ENCODE measurements around the gene TTLL1.
"Not testable (repeated sequence)": the region's sequence is repeated elsewhere in the genome, so short reads cannot be mapped to it uniquely, and the experiment has no call there.

The TTLL1 gene

DNA sequence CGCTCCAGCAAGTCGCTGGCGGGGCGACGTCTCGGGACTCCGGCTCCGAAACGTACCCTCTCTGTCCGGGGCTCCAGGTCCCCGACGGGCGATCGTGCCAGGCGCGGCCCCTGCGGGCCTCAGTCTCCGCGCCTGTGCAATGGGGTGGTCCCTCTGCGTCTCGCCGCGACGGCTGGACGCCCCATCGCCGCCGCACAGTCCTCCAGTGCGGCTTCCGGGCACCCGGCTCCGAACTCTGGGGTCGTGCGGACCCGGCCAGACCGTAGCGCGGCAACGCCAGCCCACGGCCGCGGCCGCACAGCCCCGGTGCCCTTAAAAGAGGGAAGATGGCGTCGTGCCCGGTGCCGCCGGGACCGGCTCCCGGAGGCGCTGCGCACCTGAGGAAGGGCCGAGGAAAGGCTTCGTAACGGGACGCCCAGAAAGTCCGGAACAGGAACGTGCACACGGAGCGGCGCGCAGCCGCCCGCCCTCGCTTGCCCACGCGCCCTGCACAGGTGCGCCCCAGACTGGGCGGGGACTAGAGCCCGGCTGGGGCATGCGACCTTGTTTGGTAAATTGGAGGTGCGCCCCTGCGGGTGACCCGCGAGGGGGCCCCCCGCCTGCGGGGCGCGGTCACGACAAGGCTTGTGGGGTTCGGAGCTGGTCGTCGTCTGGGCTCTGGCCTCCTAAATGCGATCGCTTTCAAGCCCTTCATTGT, 21.9 kb upstream of the TTLL1 start:
- Histone ChIP-seq H4K20me1 (peaks cover 6% of the 10 kb centered on the region; the same call in 1 of the 2 replicates), H3K9me3 (no peaks in the 10 kb centered on the region), H3K36me3 (no peaks in the 10 kb centered on the region), H3K27me3 (peaks cover 33% of the 10 kb centered on the region), H3K27ac (peak overlapping the region; percentile 63), H3K4me2 (peak overlapping the region; percentile 92), H3K4me3 (peak overlapping the region; percentile 75), H3K4me1 (peaks cover 75% of the 10 kb centered on the region), H3K9ac (peak overlapping the region; percentile 79)
- no peak for TF ChIP-seq Cebpa-rat (IDR thresholded peaks at IDR 0.05)

DNA sequence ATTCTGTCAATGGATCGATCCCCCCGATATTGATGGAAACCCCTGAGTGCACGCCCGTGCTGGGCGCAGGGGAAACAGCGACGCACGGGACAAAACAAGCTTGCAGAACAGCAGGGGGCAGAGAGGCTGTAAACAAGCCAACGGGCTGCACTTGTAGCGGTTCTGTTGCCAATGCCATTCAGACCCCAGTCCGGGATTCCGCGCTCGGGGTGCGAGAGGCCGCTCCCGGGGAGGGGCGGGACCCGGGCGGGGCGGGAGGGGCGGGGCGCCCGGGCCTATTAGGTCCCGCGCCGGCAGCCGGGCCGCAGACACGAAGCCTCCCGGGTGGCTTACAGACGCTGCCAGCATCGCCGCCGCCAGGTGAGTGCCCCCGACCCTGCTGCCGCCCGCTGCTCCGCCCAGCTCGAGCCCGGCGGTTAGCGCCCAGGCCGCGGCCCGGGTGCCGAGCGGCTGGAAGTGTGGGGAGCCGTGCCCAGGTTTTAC, 21.3 kb upstream of the TTLL1 start, which contains the start of gene BIK:
BIK (plus strand) TSS at position 307 of the 483 bp plus-strand sequence. CDS start 13,273 bp downstream, outside the sequence.
- no peak for TF ChIP-seq Cebpa-rat (IDR thresholded peaks at IDR 0.05)
- Histone ChIP-seq H3K4me1 (peaks cover 74% of the 10 kb centered on the region), H3K27ac (peak within 1 kb of the TSS; percentile 63), H3K9ac (peak within 1 kb of the TSS; percentile 79), H3K4me2 (peak within 1 kb of the TSS; percentile 92), H3K36me3 (no peaks in the 10 kb centered on the region), H3K4me3 (peak within 1 kb of the TSS; percentile 75), H3K9me3 (no peaks in the 10 kb centered on the region), H4K20me1 (peaks cover 6% of the 10 kb centered on the region; the same call in 1 of the 2 replicates), H3K27me3 (peaks cover 33% of the 10 kb centered on the region)

DNA sequence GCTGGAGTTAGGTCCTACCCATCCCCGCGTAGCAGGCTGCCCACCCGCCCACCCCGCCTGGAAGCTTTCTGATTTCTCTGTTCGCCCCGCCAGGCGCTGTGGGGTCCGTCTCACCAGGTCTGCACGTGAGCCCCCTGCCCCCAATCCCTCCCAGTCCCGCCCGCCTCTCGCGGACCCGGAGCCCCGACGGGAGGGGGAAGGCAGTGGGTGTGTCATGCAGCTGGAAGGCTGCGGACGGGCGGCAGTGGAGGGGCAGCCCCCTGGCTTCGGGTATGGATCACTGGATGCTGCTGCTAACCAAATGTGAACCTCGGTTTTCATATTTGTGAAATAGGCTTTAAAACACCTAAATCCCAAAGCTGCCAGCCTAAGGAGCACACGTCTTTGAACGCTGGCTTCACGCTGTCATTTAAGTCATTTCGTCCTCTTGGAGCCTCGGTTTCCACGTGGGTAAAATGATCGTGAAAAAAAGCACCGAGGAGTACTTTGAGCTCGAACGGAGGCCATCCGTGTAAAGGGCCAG, 20.8 kb upstream of the TTLL1 start:
- Histone ChIP-seq H3K4me1 (peaks cover 74% of the 10 kb centered on the region), H4K20me1 (peaks cover 6% of the 10 kb centered on the region; the same call in 1 of the 2 replicates), H3K27ac (no peak overlapping the region), H3K4me2 (peak overlapping the region; percentile 92), H3K9me3 (no peaks in the 10 kb centered on the region), H3K9ac (no peak overlapping the region), H3K27me3 (peaks cover 33% of the 10 kb centered on the region), H3K36me3 (no peaks in the 10 kb centered on the region), H3K4me3 (peak overlapping the region; percentile 75)
- no peak for TF ChIP-seq Cebpa-rat (IDR thresholded peaks at IDR 0.05)

DNA sequence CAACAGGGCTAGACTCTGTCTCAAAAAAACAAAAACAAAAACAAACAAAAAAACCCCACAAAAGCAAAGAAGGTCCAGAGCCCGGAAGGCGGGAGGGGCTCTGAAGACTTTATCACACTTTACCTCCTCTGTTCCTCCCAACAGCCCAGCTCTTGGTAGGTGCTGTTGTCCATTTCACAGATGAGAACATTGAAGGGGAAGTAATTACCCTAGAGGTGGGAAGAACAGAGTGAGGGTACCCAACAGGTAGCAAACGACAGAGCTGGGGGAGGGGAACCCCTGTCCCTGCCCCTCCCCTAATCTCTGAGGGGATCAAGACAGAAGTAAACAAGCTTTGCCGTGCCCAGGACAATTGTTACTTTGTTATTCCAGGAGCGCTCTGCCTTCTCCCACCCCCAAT, 20.3 kb upstream of the TTLL1 start:
- TF ChIP-seq Cebpa-rat (IDR thresholded peaks at IDR 0.05): no peak
- Histone ChIP-seq H3K36me3 (no peaks in the 10 kb centered on the region), H3K27me3 (peaks cover 33% of the 10 kb centered on the region), H3K9ac (no peak overlapping the region), H4K20me1 (peaks cover 6% of the 10 kb centered on the region; the same call in 1 of the 2 replicates), H3K27ac (no peak overlapping the region), H3K4me3 (no peak overlapping the region), H3K4me2 (no peak overlapping the region; the same call in 1 of the 2 replicates), H3K9me3 (no peaks in the 10 kb centered on the region), H3K4me1 (peaks cover 74% of the 10 kb centered on the region)

DNA sequence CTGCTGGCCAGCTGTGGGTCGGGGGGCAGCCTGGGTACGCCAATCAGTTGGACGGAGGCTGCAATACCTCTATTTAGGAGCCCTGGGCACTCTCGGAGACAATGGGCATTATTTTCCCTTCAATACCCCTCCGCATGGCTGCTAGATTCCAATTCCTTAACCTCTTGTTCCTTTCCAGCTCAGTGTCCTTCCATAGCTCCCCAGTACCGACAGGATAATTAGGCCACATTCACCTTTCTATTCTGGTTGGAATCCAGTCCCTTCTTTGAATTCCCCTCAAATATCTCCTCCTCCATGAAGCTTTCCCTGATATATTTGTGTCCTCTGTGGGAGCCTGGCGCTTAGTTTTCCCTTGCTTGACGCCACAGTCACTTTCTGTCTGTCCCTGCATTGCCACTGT, 17.1 kb upstream of the TTLL1 start:
- peaks cover 1% of the 10 kb centered on the region; the same call in 1 of the 2 replicates for H4K20me1 ChIP-seq
- no peak for TF ChIP-seq Cebpa-rat (IDR thresholded peaks at IDR 0.05)
- no peak overlapping the region for H3K4me3 ChIP-seq
- H3K9ac ChIP-seq: no peak overlapping the region
- no peaks in the 10 kb centered on the region for H3K36me3 ChIP-seq
- H3K27ac ChIP-seq: no peak overlapping the region
- peaks cover 23% of the 10 kb centered on the region for H3K27me3 ChIP-seq
- no peaks in the 10 kb centered on the region for H3K9me3 ChIP-seq
- H3K4me2 ChIP-seq: peak overlapping the region; percentile 37; the same call in 1 of the 2 replicates
- H3K4me1 ChIP-seq: peaks cover 64% of the 10 kb centered on the region

DNA sequence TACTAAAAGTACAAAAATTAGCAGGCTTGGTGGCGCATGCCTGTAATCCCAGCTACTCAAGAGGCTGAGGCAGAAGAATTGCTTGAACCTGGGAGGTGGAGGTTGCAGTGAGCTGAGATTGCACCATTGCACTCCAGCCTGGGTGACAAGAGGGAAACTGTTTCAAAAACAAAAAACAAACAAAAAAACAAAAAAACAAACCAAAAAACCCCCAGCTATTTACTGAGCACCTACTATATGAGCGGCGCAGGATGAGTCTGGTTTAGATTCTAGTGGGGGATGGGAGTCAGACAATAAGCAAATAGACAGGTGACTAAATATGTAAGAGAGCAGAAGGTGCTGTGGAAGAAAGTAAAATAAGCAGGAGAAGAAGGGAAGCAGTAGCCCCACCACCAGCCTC, 15.8 kb upstream of the TTLL1 start:
- H3K4me3 ChIP-seq, H3K9me3 ChIP-seq, H3K9ac ChIP-seq, H4K20me1 ChIP-seq, H3K36me3 ChIP-seq: not testable (repeated sequence)
- Histone ChIP-seq H3K27ac (peak overlapping the region; percentile 37; the same call in 1 of the 2 replicates), H3K4me2 (peak overlapping the region; percentile 72), H3K27me3 (peaks cover 10% of the 10 kb centered on the region; the same call in 1 of the 2 replicates), H3K4me1 (peaks cover 67% of the 10 kb centered on the region)

DNA sequence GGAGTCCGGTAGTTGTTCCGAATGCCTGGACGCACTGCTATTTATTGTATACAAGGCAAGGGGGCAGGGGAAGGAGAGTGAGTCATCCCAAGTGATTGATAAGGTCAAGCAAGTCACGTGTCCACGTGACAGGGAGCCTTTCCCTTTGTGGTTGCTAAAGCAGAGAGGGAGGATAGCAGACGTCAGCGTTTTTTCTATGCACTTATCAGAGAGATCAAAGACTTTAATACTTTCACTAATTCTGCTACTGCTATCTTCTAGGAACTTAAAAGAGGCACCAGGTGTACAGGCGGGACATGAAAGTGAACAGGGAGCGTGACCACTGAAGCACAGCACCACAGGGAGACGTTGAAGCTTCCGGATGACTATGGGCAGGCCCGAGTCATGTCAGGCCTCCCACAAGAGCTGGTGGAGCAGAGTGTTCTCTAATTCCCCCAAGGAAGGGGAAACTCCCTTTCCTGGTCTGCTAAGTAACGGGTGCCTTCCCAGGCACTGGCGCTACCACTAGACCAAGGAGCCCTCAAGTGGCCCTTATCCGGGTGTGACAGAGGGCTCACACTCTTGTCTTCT, 14.9 kb upstream of the TTLL1 start:
- H3K27me3 ChIP-seq, H4K20me1 ChIP-seq, H3K9me3 ChIP-seq, H3K36me3 ChIP-seq, H3K4me3 ChIP-seq: not testable (repeated sequence)
- peaks cover 61% of the 10 kb centered on the region for H3K4me1 ChIP-seq
- H3K4me2 ChIP-seq: peak overlapping the region; percentile 72
- H3K27ac ChIP-seq: peak overlapping the region; percentile 37
- H3K9ac ChIP-seq: peak overlapping the region; percentile 53

DNA sequence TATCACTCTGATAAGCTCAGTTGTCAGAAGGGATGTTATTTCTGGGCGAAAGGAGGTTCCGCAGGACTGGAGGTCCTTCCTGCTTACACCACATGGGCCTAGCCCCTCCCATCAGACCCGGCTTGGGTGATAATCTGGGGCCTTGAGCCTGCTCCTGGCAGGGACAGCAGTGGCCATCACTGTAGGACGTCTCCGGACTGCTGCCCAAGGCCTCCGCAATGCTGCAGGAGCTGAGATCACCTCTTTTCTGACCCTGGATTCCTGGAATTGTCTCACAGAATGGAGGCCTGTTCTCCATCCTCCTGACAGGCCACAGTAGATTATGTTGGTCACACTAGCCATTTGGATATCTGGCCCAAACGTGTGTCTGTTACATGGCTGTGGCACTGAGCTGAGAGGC, 12.1 kb upstream of the TTLL1 start:
- Histone ChIP-seq H3K9me3 (peaks cover 12% of the 10 kb centered on the region), H3K27me3 (no peaks in the 10 kb centered on the region), H3K4me2 (peak overlapping the region; percentile 48), H3K9ac (no peak overlapping the region), H3K27ac (peak overlapping the region; percentile 43; the same call in 1 of the 2 replicates), H3K4me1 (peaks cover 52% of the 10 kb centered on the region), H3K36me3 (no peaks in the 10 kb centered on the region), H4K20me1 (no peaks in the 10 kb centered on the region), H3K4me3 (no peak overlapping the region)
- TF ChIP-seq Cebpa-rat (IDR thresholded peaks at IDR 0.05): no peak

DNA sequence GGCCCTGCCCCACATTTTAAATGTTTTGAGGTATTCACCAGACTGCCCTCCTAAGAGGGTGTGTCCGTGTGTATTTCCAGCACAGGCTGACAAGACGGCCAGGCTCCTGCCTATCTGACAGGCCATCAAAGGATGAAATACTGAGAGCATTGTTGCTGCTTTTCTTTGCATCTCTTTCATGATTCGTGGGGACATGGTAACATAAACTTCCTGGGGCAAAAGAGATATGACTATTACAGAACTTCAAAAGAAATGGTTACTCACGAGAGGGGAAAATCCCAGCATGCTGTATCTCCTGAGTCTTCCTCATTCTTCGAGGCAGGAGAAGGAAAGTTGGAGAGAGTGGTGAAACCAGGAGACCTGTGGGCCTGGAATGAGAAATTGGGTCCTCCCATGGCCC, 11.0 kb upstream of the TTLL1 start:
- Histone ChIP-seq H3K4me1 (peaks cover 44% of the 10 kb centered on the region), H3K36me3 (no peaks in the 10 kb centered on the region), H3K27ac (no peak overlapping the region), H4K20me1 (no peaks in the 10 kb centered on the region), H3K27me3 (no peaks in the 10 kb centered on the region), H3K4me3 (no peak overlapping the region), H3K9me3 (peaks cover 22% of the 10 kb centered on the region), H3K4me2 (0 out of 2 replicates have a peak overlapping the region, but pooled peaks have one; percentile 48), H3K9ac (no peak overlapping the region)
- no peak for TF ChIP-seq Cebpa-rat (IDR thresholded peaks at IDR 0.05)

DNA sequence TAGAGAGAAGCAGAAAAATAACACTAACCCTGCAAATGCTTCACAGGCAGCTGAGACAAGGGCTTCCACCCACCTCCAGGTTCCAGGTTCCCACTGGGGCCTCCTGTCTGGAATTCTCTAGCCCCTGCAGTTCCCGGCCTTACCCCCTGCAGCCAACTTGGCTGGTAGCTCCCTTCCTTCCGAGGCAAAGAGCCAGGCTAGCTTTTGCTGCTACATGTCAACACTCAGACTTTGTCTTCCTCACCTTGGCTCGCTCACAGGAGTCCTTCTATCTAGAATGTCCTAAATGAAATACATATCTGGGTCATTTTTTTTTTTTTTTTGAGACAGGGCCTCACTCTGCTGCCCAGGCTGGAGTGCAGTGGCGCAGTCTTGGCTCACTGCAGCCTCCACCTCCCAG, 9.9 kb upstream of the TTLL1 start:
- TF ChIP-seq Cebpa-rat (IDR thresholded peaks at IDR 0.05): no peak
- no peaks in the 10 kb centered on the region for H4K20me1 ChIP-seq
- H3K9ac ChIP-seq: no peak overlapping the region
- H3K4me3 ChIP-seq: no peak overlapping the region
- H3K4me1 ChIP-seq: peaks cover 44% of the 10 kb centered on the region
- H3K9me3 ChIP-seq: peaks cover 22% of the 10 kb centered on the region
- no peak overlapping the region for H3K27ac ChIP-seq
- H3K4me2 ChIP-seq: no peak overlapping the region
- no peaks in the 10 kb centered on the region for H3K27me3 ChIP-seq
- H3K36me3 ChIP-seq: no peaks in the 10 kb centered on the region
